Measurements from ENCODE around the gene SERBP1.
"Not testable (repeated sequence)": the region's sequence is repeated elsewhere in the genome, so short reads cannot be mapped to it uniquely, and the experiment has no call there.

Gene SERBP1

GRCh38 chr1:67430358-67431155 is at the start of gene SERBP1:
Gene SERBP1, minus strand, starts transcription at chr1:67430402. Its CDS starts 102 bp downstream, at chr1:67430300.
- DNase-seq = peak; percentile 98

DNA sequence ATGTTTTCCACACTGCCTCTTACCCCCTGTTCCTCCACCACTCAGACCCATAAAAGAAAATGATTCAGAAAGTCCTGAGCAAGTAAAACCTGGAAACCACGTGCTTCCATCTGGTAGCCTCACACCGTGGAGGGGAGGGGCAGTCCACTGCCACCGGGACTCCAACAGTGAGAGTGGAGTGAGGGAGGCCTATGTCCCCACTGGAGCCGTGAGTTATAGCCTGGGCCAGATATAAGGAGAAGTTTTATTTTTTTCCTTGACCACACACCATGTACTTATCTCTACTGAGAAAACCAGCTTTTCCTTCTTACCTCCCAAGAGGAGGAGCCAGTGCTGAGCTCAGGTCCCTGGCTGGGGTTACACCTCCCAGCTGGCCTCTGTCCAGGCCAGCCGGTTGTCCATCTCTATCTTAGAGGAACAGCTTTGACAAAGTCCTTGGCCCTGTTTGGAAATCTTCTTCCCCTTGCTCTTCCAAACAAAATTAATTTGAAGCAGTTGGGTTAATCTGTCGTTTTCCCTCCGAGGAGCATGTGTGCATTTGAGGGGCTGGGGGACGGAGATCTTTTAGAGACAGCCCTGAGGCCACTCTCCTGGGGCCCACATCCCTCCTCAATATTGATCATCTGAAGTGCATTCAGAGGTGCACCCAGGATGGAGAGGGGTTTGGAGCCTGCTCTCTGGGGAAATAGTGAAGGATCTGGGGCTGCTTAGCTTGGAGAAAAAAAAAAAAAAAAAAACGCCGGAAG is 49.1 kb upstream of the SERBP1 start:
- no peak for DNase-seq

- DNase-seq = no peak
These were observed 46.7 kb upstream of the SERBP1 start for GRCh38 chr1:67476906-67477305.

DNA sequence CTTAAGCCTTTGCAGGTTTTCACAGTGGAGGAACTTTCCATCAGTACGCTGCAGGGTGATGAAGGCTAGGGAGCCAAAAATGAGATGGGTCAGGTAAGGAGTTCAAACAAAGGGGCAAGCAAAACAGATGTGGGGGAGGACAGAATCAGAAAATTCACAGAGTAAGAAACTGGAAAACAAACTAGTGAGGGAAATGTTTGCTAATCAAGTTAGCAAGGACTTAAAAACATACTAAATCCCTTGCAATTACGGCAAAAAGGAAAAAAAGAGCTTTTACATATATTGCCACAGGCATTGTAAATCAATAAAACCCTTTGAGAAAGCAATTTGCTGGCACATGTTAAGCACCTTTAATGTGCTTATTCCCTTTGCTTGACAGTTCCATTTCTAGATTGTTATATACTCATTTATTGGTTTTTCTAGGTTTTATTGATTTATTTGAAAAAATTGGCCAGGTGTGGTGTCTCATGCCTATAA is 45.8 kb upstream of the SERBP1 start:
- no peak for DNase-seq

- DNase-seq = no peak
These were observed 41.9 kb upstream of the SERBP1 start for GRCh38 chr1:67472056-67472455.

DNA sequence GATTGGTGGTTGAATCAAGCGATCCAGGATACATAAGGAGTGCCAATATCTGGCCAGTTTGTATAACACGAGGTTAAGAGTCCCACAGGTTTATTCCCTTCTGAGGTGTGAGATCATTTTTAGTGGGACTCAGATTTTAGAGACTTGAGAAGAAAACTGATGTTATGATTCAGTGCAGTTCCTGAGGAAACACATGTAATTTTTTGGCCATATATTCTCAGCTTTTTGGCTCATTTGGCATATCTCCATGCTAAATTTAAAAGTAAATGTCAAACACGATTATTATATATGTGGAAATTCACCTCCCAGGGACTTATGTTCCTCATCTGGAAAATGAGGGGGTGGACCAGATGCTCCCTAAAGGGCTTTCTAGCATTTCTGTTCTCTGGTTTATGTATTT is 39.2 kb upstream of the SERBP1 start:
- DNase-seq = no peak

DNA sequence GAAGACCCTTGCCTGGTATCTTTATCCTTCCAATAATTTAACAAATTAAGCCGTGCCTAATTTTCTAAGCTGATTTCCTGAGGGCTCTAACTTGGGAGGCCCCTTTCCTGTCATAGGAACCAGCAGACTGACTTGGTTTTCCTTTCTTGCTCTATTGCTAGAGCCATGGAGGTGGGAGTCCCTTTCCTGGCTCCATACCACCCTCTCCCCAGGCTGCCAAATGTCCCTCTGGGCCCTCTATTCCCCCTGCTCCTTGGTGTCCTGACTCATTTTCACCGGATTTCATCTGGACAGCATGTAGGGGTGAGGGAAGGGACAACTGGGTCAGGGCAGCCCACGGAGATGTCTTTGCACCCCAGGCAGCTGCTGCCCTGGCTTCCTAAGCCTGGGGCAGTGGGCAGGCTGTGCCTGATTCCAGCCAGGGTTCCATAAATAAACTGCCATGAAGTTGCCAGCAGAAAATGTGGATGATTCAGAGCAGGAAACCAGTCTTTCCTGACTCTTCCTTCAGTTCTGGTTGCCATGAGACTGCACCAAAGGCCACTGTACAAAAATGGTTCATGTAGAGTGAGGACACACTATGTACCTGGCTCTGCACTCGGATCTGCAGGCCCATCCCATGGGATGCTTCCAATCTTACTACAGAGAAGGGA is 38.0 kb upstream of the SERBP1 start:
- DNase-seq = no peak

DNA sequence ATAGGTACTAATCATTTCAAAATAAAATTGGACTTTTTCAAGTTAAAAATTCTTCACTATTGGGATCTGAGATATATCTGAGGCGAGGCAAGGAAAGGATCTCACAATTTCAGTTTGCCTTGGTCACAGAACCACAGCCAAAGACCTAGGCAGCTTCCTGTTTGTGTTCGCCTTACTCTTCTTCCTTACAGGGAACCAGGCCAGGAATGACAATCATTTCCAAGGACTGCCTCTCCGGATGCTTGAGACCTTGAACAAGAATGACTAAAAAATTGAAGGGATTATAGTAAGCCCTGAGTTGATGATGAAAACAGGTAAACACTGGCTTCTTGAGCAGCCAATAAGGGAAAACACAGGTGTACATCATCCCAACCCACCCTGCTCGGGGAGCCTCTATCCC is 35.2 kb upstream of the SERBP1 start:
- no peak for DNase-seq

DNA sequence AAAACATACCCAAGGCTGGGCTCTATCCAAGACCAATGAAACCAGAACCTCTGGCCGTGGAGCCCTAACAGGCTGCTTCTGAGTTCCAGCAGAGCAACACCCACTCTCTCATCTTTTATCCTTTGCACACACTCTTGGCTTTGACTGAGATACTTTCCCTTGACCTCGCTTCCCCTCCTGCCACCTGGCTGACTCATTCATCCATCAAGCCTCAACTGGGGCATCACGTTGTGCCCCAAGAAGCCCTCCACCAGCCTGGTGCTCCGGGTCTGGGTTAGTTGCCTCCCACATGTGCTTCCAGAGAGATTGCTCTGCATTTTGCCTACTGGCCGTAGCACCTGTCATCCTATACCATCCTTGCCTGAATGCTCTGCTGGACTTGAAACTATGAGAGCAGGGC is 34.5 kb upstream of the SERBP1 start:
- no peak for DNase-seq

GRCh38 chr1:67464058-67464457 is 33.9 kb upstream of the SERBP1 start:
- DNase-seq = no peak

DNA sequence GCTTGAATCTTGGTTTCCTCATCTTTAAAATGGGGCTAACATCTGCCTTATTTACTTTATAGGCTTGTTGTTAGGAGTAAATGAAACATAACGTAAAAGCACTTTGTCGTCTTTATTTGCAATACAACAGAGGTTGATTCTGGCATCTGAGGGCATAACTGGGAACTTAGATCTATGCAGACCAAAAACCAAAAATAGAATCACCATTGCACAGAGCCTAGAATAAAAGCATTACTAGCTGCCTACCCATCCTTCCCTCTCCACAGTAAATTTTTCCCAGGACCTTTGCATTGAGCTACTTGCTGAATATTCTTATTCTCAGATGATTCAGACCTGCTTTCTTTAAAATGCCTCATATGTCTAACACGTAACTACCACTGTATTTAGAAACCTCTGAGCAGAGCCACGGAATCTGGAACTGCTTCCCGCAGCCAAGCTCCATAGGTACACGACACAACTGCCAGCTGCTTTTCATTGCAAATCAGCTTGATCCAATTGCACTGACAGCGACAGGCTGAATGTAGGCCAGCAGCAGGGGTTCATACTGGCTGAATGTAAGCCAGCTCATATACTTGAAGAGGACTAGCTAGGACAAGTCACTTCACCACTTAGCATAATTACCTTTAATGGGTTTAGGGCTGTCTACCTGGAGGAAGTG is 33.2 kb upstream of the SERBP1 start:
- DNase-seq = no peak

DNA sequence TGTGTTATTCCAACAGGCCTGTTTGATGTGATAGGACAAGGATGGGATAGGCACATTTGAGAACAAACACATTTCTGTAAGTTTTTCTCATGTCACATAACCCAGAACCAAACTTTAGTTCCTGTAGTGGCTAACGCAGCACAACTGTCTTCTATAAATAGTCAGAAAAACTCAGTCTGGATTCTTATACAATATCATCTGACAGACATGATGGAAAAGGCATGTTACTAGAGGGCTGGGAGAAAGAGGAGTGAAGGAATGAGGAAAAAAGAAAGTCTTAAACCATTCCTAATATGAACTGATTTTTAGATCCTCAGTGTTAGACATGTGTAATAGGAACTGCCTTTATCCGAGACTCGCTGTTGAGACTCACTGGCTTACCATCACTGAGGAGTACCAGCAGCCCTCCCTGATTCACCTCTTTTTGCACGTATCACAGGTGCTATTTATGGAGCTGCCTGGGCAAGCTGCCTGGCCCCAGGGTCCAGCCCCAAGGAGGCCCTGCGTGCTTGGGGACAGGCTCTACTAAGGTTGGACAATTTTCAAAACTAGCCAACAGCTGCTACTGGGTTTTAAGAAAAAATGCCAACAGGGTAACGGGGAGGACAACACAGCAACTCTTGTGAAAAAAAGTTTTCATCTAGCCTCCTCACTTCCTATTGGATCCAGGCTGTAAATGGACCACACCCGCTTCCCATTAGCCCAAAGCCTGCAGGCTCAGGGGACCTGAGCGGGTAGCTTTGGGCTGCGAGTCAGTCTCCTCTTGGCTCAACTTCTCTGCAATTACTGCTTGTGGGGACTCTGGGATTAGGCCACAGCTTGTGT is 30.7 kb upstream of the SERBP1 start:
- no peak for DNase-seq

DNA sequence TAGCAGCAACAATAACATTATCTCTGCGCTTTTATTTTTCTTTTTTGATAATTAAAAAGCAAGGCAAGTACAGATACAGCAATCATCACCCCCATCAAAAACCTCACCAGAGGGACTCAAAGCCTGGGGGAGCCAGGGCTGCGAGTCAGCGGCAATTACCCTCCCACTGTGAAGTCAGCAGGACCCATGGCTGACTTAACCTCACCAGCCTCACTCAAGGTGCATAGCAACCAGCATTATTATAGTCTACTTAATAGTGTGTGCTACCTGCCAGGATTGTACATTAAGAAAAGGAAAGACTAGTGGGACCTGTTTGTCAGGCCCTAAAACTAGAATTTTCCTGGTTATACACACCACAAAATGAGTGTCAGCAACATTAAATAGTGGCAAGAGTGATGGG is 28.9 kb upstream of the SERBP1 start:
- no peak for DNase-seq

DNA sequence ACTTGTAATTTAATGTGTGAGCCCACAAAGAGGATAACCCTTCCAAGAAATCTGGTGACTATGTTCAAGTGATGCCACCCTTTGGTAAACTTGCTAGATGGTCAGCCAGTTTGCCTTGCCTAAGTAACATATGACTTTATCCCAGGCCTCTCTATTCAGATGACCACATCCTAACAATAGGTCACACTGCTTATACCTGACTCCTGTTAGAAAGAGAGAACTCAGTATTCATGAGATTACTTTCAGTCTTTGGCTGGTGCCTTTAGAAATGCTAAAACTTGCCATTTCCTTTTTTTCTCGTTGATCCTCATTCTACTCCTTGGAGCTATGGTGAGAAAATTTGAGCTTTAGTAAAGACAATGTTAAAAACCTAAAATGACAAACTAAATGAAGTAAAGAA is 28.5 kb upstream of the SERBP1 start:
- no peak for DNase-seq

- no peak for DNase-seq
These were observed 27.0 kb upstream of the SERBP1 start for GRCh38 chr1:67457247-67457646.

DNA sequence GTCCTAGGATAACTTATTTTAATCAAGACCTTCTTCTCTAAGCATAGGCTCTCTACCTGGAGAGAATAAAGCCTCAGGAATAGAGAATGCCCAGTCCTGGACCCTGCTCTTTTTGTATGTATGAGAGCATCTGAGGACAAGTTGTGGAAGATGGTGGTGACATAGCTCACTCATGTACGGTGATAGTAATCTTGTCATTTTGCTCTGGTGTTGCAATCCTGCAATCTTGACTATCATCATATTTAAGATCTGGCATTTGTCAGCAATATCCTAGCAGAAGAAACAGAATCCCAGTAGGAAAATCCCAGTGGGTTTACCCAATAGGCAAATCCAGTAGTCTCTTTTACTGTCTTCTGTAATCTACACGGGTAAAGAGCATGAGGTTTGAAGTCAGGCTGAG is 21.6 kb upstream of the SERBP1 start:
- no peak for DNase-seq

DNA sequence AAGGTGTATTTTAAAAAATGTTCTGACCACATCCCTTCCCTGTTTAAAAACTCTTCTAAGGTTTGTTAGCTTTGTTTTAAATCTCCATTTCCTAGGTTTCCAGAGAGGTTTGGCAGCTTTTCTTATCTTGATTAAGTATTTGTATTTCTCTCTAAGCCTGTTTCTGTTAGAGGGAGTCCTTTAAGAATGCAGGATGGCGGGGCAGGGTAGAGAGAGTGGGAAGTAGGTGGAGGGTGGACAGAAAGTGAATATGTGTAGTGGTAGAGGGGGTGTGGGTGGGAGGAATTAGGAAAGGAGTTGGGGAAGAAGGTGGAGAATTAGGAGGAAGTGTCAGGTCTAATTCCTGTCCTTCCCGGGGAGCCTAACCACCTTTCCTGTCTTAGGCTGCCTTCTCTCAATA is 21.2 kb upstream of the SERBP1 start:
- DNase-seq = no peak

- DNase-seq = no peak
These were observed 16.7 kb upstream of the SERBP1 start for GRCh38 chr1:67446893-67447292.

DNA sequence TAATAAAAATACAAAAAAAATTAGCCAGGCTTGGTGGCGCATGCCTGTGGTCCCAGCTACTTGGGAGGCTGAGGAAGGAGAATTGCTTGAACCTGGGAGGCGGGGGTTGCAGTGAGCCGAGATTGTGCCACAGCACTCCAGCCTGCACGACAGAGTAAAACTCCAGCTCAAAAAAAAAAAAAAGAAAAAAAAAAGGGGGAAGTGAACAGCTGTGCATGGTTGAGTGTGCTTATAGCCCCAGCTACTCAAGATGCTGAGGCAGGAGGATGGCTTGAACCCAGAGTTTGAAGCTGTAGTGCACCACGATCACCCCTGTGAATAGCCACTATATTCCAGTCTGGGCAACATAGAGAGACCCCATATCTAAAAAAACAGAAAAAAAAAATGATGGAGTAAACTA is 15.8 kb upstream of the SERBP1 start:
- DNase-seq = not testable (repeated sequence)

- DNase-seq = no peak
These were observed 11.6 kb upstream of the SERBP1 start for GRCh38 chr1:67441739-67442281.

GRCh38 chr1:67441183-67441582 is 11.0 kb upstream of the SERBP1 start:
- DNase-seq = no peak

DNA sequence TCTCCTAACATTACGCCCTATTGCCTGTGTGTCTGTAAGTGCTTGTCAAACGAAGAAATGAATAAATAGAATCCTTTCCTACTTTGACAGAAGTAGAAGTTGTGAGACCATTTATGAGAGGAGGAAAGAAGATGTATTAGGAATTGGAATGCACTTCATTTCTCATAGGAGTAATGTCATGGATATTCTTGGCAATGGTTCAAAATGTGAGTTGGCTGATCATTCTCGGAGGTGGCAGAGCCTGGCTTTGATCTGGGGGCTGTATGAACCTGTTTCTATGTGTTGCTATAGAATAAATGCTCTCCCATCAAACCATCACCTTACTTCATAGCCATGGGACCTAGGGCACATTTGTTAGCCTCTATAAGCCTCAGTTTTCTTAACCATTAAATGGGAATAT is 10.1 kb upstream of the SERBP1 start:
- no peak for DNase-seq
